ENCODE data around the gene ZNF777. TPM values are rescaled to one million over a fixed set of nuclear protein-coding genes. Genes with fewer than 3 reads are reported as not detected.
"Not testable (repeated sequence)": the region's sequence is repeated elsewhere in the genome, so short reads cannot be mapped to it uniquely, and the experiment has no call there.

Gene ZNF777
- total RNA-seq, 1 experiment from 2014 or later: 8.2 TPM

DNA sequence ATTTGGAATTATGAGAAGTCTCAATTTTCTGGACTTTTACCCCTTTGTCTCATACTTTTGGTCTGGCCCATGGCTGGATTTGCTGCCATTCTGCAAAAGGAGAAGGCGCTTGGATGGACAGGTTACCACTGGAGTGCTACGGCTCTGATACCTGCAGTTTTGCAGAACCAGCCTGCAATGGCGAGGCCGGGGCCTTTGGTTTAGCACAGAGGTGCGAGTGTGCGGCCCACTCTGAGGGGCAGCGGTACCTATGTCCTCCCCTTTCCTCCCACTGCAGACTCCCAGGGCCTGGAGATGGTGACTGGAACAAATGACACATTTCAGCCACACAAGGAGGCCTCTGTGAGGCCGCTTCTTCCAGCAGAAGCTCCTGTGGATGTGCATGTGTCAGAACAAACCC lies 11.9 kb downstream of the ZNF777 start:
- Histone ChIP-seq H3K27ac (no peak overlapping the region), H3K36me3 (peaks cover 31% of the 10 kb centered on the region), H3K4me3 (no peak overlapping the region), H3K27me3 (no peaks in the 10 kb centered on the region), H3K9me3 (replicated peaks) (no peaks in the 10 kb centered on the region), H3K4me1 (no peaks in the 10 kb centered on the region)
- no peak for DNase-seq

DNA sequence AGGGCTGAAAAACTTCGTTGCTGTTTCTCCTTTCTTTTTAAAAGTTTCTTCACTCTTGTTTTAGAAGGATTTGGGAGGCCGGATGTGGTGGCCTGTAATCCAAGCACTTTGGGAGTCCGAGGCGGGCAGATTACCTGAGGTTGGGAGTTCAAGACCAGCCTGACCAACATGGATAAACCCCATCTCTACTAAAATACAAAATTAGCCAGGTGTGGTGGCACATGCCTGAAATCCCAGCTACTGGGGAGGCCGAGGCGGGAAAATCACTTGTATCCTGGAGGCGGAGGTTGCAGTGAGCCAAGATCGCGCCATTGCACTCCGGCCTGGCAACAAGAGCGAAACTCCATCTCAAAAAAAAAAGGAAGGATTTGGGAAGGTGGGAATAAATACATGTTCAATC lies 14.8 kb downstream of the ZNF777 start:
- H3K4me3 ChIP-seq; H3K9me3 ChIP-seq (replicated peaks); DNase-seq; H3K27ac ChIP-seq; H3K4me1 ChIP-seq; H3K27me3 ChIP-seq: not testable (repeated sequence)
- H3K36me3 ChIP-seq: peaks cover 25% of the 10 kb centered on the region

DNA sequence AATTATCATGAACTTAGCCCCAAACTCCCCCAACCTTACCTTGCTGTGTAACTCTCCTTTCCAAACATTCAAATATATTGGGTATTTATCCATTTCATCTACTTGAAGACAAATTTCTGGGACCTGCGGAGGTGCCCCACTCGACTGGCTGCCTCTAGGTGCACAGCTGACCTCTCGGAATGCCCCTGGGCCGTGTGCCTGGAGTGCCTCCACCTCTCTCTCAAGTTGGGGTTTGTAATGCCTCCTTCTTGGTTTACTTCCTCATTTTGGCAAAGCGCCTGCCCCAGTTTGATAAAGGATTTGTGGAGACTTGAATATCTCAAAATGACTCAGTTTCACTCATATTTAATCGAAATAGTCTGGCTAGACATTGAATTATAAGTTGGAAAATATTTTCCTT lies 16.6 kb downstream of the ZNF777 start:
- no peak overlapping the region for H3K4me3 ChIP-seq
- no peaks in the 10 kb centered on the region for H3K4me1 ChIP-seq
- peaks cover 17% of the 10 kb centered on the region for H3K36me3 ChIP-seq
- H3K9me3 ChIP-seq (replicated peaks): no peaks in the 10 kb centered on the region
- DNase-seq: no peak
- H3K27me3 ChIP-seq: no peaks in the 10 kb centered on the region
- peak overlapping the region; percentile 22; the same call in 1 of the 2 replicates for H3K27ac ChIP-seq

DNA sequence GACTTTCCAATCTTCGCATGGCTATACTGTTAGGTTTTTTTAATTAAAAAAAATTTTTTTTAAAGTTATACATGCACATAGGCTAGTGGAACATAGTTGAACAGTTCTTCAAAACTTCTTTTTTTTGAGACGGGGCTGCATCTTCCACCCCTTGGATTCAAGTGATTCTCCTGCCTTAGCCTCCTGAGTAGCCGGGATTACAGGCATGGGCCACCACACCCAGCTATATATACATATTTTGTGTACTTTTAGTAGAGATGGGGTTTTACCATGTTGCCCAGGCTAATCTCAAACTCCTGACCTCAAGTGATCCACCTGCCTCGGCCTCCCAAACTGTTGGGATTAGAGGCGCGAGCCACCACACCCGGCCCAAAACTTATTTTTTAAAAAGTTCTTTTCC lies 17.3 kb downstream of the ZNF777 start:
- H3K27me3 ChIP-seq: no peaks in the 10 kb centered on the region
- no peaks in the 10 kb centered on the region for H3K4me1 ChIP-seq
- H3K27ac ChIP-seq: no peak overlapping the region
- DNase-seq: no peak
- H3K4me3 ChIP-seq: no peak overlapping the region
- peaks cover 16% of the 10 kb centered on the region for H3K36me3 ChIP-seq
- no peaks in the 10 kb centered on the region for H3K9me3 ChIP-seq (replicated peaks)

DNA sequence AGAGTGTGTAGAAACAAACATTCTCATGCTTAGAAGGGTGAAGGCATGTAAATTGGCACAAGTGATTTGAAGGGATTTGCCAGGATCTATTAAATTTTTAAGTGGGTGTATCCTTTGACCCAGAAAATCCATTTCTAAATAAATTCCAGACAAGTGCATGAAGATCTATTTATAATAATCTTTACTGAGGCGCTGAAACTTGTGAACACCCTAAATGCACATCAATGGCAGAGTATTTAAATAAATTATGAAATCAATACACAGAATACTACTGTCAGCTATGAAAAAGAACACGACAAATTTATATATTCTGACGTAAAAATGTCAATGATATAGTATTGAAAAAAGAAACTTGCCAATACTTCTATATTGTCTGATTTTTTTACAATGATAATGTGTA lies 17.9 kb downstream of the ZNF777 start:
- Histone ChIP-seq H3K27ac (no peak overlapping the region), H3K36me3 (peaks cover 14% of the 10 kb centered on the region), H3K4me3 (no peak overlapping the region), H3K27me3 (no peaks in the 10 kb centered on the region), H3K4me1 (no peaks in the 10 kb centered on the region), H3K9me3 (replicated peaks) (no peaks in the 10 kb centered on the region)
- DNase-seq: no peak

DNA sequence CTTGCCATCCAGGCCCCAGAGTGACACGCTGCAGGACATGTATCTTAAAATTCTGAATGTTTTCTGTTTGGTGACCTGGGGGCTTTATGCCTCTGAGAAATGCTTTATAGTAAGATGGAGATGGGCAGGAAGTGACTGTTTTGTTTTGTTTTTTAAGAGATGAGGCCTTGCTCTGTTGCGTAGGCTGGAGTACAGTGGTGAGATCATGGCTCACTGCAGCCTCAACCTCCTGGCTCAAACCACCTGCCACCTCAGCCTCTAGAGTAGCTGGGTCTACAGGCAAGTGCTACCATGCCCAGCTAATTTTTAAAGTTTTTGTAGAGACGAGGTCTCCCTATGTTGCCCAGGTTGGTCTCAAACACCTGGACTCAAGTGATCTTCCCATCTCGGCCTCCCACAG lies 20.6 kb downstream of the ZNF777 start:
- Histone ChIP-seq H3K4me1 (no peaks in the 10 kb centered on the region), H3K9me3 (replicated peaks) (no peaks in the 10 kb centered on the region), H3K27me3 (no peaks in the 10 kb centered on the region), H3K36me3 (peaks cover 11% of the 10 kb centered on the region), H3K27ac (no peak overlapping the region), H3K4me3 (no peak overlapping the region)
- DNase-seq: no peak

DNA sequence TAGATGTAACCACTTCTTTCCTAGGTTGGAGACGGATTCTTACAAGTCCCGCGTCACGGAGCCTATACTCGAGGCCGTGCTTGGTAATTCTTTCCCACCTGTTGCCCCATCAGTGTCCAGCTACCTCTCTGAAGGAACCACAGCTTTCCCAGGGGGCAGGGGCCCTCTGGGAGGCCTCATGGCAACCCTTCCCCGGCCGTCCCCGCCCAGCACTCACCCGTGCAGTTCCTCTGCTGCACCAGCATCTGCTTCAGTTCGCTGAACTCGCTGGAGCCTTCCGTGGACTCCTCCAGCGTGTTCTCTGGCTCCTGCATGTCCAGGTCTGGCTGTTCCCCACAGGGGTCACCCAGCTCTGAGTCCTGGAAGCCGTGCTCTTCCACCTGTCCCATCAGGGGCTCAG lies 24.5 kb downstream of the ZNF777 start:
- Histone ChIP-seq H3K27me3 (no peaks in the 10 kb centered on the region), H3K4me3 (no peak overlapping the region), H3K4me1 (no peaks in the 10 kb centered on the region), H3K27ac (no peak overlapping the region), H3K9me3 (replicated peaks) (no peaks in the 10 kb centered on the region), H3K36me3 (peaks cover 35% of the 10 kb centered on the region)
- DNase-seq: no peak

DNA sequence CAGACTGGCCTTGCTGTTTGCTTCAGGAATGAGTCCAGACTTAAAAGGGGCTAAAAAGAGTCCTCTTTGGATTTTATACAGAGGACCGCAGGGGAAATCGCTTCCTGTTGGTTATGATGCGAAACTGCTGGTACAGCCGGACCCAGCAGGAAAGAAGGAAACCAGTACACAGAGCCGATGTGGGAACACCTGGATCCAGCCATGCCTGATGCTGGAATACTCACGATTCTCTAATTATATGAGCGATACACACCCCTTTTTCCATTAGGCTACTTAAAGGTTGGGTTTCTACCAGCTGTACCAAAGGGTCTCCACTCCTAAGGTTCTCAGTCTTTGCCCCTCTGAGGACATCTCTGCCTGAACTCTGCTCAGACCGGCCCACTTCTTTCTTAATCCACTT lies 27.7 kb downstream of the ZNF777 start:
- Histone ChIP-seq H3K9me3 (replicated peaks) (no peaks in the 10 kb centered on the region), H3K4me3 (no peak overlapping the region), H3K27ac (no peak overlapping the region), H3K4me1 (no peaks in the 10 kb centered on the region), H3K27me3 (no peaks in the 10 kb centered on the region), H3K36me3 (peaks cover 28% of the 10 kb centered on the region)
- DNase-seq: no peak

DNA sequence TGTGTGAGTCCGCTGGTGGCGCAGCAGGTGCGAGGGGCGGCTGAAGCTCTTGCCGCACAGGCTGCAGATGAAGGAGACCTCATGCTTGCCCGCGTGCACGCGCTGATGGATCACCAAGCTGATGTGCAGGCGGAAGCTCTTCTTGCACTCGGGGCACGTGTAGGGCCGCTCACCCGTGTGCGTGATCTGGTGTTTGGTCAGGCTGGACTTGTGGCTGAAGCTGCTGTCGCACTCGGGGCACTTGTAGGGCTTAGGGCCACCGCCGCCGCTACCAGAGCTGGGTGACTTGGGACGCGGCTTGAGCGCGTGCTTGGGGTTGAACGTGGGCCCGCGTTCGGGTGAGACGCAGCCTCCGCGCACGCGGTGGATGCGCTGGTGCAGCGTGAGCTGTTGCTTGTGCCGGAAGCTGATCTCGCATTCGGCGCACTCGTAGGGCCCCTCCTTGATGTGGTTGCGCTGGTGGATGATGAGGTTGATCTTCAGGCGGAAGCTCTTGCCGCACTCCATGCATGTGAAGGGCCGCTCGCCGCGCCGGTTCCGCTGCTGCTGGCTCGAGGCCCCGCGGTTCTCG lies 28.7 kb downstream of the ZNF777 start:
- H3K27me3 ChIP-seq: no peaks in the 10 kb centered on the region
- H3K4me1 ChIP-seq: no peaks in the 10 kb centered on the region
- no peak overlapping the region for H3K4me3 ChIP-seq
- no peaks in the 10 kb centered on the region for H3K9me3 ChIP-seq (replicated peaks)
- H3K27ac ChIP-seq: no peak overlapping the region
- H3K36me3 ChIP-seq: peaks cover 28% of the 10 kb centered on the region
- DNase-seq: no peak

DNA sequence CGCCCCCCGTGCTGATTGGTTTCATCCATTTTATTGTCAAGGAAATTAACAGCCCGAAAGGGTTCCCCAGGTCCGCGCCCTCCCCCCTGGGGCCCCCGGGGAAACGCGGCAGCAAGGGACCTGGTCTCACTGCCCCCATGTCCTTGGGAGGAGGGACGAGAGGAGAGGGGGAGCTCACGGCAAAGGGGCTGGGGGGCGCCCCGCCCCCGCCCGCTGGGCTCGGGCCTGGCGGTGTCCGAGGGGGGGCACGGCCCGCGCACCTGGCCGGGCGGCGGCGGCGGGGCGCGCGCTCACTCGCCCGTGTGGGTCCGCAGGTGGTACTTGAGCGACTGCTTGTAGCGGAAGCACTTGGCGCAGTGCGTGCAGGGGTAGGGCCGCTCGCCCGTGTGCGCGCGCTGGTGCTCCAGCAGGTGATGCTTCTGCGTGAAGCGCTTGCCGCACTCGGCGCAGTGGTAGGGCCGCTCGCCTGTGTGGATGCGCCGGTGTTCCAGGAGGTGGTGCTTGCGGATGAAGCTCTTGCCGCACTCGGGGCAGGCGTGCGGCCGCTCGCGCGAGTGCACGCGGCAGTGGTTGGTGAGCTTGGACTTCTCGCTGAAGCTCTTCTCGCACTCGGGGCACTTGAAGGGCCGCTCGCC lies 29.3 kb downstream of the ZNF777 start:
- H3K27ac ChIP-seq: no peak overlapping the region
- H3K9me3 ChIP-seq (replicated peaks): no peaks in the 10 kb centered on the region
- peaks cover 28% of the 10 kb centered on the region for H3K36me3 ChIP-seq
- H3K4me1 ChIP-seq: no peaks in the 10 kb centered on the region
- H3K4me3 ChIP-seq: no peak overlapping the region
- no peaks in the 10 kb centered on the region for H3K27me3 ChIP-seq
- DNase-seq: no peak

DNA sequence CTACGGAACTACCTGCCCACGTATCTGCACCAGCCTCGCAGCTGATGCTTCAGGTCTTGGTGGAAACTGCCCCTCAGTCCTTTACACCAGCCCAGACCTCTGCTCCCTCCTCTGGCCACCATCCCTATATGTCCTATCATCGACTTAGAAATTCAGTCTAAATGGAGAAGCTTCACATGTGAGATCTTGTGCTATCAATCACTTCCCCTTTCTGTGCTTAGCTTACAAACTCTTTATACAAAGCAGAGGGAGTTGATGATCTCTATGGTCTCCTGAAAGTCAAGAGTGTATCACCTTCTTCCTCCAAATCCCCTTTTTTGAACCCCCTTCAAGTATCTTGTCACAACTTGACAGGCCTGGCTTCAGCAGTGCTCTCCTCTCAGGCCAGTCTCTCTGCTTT lies 30.7 kb downstream of the ZNF777 start:
- Histone ChIP-seq H3K4me1 (no peaks in the 10 kb centered on the region), H3K36me3 (peaks cover 24% of the 10 kb centered on the region), H3K27me3 (no peaks in the 10 kb centered on the region), H3K27ac (no peak overlapping the region), H3K9me3 (replicated peaks) (no peaks in the 10 kb centered on the region), H3K4me3 (no peak overlapping the region)
- no peak for DNase-seq

DNA sequence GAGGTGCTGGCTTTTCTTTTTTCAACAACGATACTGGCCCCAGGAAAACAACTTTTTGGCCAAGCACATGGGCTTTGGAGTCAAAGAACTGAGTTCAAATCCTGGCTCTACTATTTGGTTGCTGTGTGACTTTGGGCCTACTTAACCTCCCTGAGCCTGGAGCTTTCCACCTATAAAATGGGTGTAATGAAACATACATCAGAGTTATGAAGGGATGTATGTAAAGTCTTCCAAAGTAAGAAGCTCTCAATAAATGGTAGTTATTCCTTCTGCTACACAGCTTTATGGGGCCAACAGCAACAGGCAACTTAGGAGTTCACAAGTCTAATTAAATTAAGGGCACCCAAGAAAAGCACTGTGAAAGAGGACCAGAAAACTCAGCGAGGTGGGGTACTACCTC lies 33.0 kb downstream of the ZNF777 start:
- Histone ChIP-seq H3K4me1 (no peaks in the 10 kb centered on the region), H3K27me3 (no peaks in the 10 kb centered on the region), H3K27ac (no peak overlapping the region), H3K9me3 (replicated peaks) (no peaks in the 10 kb centered on the region), H3K4me3 (no peak overlapping the region), H3K36me3 (peaks cover 12% of the 10 kb centered on the region)
- DNase-seq: no peak

DNA sequence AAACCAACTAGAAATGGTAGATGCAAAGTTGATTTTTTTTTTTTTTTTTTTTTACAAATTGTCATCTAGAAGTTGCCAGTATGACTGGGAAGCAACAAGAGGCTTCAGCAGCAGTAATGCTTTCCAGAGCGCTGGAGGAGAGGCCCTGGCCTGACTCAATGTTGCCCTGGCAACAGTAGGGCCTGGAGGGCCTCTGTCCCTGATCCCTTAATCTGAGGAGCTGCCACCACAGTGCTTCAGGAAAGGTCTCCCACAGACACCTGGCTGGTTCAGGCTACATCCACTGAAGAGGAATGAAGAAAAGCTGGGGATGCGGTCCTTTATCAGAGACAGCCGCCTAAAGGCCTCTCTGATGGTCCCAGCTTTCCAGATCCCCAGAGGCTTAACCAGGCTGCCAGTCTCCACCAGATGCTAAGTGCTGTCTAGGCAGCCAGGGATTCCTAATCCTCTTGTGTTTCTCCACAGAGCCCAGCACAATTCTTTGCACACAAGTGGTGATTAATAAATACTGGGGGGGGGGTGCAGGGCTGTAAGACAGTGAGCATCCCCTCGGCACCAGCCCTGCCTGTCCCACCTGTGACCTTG lies 33.7 kb downstream of the ZNF777 start:
- Histone ChIP-seq H3K4me3 (no peak overlapping the region), H3K9me3 (replicated peaks) (no peaks in the 10 kb centered on the region), H3K27me3 (no peaks in the 10 kb centered on the region), H3K27ac (no peak overlapping the region), H3K4me1 (no peaks in the 10 kb centered on the region), H3K36me3 (peaks cover 5% of the 10 kb centered on the region)
- peak in 1 of 2 experiments; percentile 32 for DNase-seq

DNA sequence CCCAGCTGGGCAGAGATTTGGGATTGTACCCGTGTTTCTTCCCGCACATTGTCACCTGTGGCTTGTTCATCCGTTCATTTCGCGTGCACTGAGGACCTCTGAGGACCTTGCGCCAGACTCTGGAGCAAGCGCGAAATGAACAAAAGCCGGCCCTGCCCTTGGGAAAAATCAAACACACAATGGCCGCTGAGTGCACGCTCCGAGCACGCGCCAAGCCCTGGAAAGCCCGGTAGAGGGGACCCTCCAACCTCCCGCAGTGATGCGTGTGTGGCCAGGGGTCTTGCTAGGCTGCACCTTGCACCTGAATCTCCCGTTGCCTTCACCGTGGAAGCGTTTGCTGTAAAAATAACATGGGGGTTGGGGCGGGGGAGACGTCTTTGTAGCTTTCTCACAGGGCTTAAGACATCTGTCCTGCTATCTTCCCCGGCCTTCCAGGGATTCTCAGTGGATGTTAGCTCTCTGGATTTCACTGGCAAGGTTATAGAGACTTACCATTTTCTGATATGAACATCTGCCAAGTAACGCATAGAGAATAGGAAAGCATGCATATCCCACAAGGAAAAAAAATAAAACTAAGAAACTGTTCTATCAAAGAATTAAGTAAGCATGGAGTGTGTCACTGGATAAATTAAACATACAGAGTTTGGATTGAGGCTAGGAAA lies 37.3 kb downstream of the ZNF777 start:
- H3K4me3 ChIP-seq: no peak overlapping the region

DNA sequence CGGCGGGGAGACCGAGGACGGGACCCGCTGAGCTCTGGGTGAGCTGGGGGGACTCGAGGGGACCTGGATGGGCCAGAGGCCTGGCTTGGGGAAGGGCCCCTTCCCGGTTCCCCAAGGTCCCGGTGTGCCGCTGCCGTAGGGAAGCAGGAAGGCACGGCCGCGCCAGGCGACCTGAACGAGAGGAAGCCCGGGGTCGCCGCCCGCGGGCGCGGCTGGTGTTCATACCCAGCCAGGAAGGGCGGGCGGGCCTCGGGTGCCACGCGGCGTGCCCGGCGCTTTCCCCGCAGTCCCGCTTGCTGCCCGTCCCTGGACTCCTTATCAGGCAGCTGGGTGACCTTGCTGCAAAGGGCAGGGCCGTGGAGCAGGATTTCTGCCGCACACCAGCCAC lies 38.0 kb downstream of the ZNF777 start:
- H3K9me3 ChIP-seq (replicated peaks): no peaks in the 10 kb centered on the region
- DNase-seq: no peak
- H3K27me3 ChIP-seq: no peaks in the 10 kb centered on the region
- H3K4me1 ChIP-seq: no peaks in the 10 kb centered on the region
- H3K4me3 ChIP-seq: no peak overlapping the region
- H3K36me3 ChIP-seq: no peaks in the 10 kb centered on the region
- no peak overlapping the region for H3K27ac ChIP-seq

More for the DNA sequence above, 37.3 kb downstream of the ZNF777 start:
- Histone ChIP-seq H3K27ac (no peak overlapping the region), H3K4me1 (no peaks in the 10 kb centered on the region), H3K36me3 (no peaks in the 10 kb centered on the region), H3K27me3 (no peaks in the 10 kb centered on the region), H3K9me3 (replicated peaks) (no peaks in the 10 kb centered on the region)
- no peak for DNase-seq
